GM12878 (cell line): ENCODE results near the gene PPP3CA. TPM values are rescaled to one million over a fixed set of nuclear protein-coding genes. Genes with fewer than 3 reads are reported as not detected.
A peak's percentile ranks its signal among the peaks of the same experiment; 100 is the strongest.

Source experiments
- ATAC-seq: fragments of 200-7000 bp; cut with Tn5 transposase; 3 replicates; pipeline ENCODE4 v1.9.1; 2020; ENCODE audit warnings: mild to moderate bottlenecking, moderate library complexity
- BruUV-seq: library from RNA; stranded (reverse); fragments of 400-500 nt; replicated peaks from 2 replicates; lab custom pipeline; 2021; lab: Mats Ljungman, UMichigan
- CTCF ChIA-PET: fragments of 300-600 bp; sonication (Branson Sonifier 250); formaldehyde crosslinking; extraction: SDS; loops from one replicate; lab custom pipeline; 2021; ENCODE audit warnings: inconsistent platforms; lab: Yijun Ruan, JAX
- POLR2A ChIA-PET: fragments of 350-600 bp; formaldehyde crosslinking; extraction: SDS; loops from one replicate; lab custom pipeline; 2021; ENCODE audit warnings: inconsistent platforms; lab: Charles Lee
- RAD21 ChIA-PET: fragments of 300-600 bp; sonication (Branson Sonifier 250); formaldehyde crosslinking; loops from one replicate; lab custom pipeline; 2023; ENCODE audit warnings: antibody characterized with exemption; ENCODE audit not compliant: unreplicated experiment; lab: Charles Lee
- SMC1A ChIA-PET: fragments of 300-600 bp; sonication (Branson Sonifier 250); formaldehyde crosslinking; loops from one replicate; lab custom pipeline; 2023; ENCODE audit not compliant: unreplicated experiment, uncharacterized antibody; lab: Charles Lee
- DNase-seq: peaks from one replicate; pipeline ENCODE4 v3.0.0-alpha.2; 2011; ENCODE audit warnings: low read depth, low spot score
- FAIRE-seq: peaks from 3 replicates; lab custom pipeline; 2011; peaks lifted over from hg19 to GRCh38; lab: Jason Lieb, UNC
- H2AFZ ChIP-seq: 2 replicates; pipeline ENCODE4 v1.6.0; 2011; ENCODE audit warnings: low read depth, low read length, control low read depth; ENCODE audit not compliant: control insufficient read depth
- H3K27ac ChIP-seq: 2 replicates; pipeline ENCODE4 v1.5.1; 2011; ENCODE audit warnings: control low read depth; ENCODE audit not compliant: control insufficient read depth, insufficient read depth
- H3K27me3 ChIP-seq, 2 experiments: replicated peaks in 1 of 2; 2 replicates each; pipeline versions ENCODE4 v1.6.0 to v1.6.1; 2011; ENCODE audit warnings: low read length in 1 of 2; ENCODE audit not compliant: control insufficient read depth in 2 of 2, insufficient read depth in 2 of 2
- H3K36me3 ChIP-seq, 2 experiments: 2 replicates each; pipeline ENCODE4 v1.5.1; 2011; ENCODE audit warnings: low read length in 1 of 2; ENCODE audit not compliant: control insufficient read depth in 2 of 2, insufficient read depth in 2 of 2
- H3K4me1 ChIP-seq: 2 replicates; pipeline ENCODE4 v1.6.1; 2011; ENCODE audit warnings: mild to moderate bottlenecking, low read length, moderate library complexity, mixed read lengths; ENCODE audit not compliant: control insufficient read depth, insufficient read depth
- H3K4me2 ChIP-seq: 2 replicates; pipeline ENCODE4 v1.6.0; 2011; ENCODE audit warnings: control low read depth; ENCODE audit not compliant: control insufficient read depth, insufficient read depth
- H3K4me3 ChIP-seq: fragments of 200-600 bp; sonication (generic); 2 replicates; pipeline ENCODE4 v1.5.1; 2016
- H3K79me2 ChIP-seq: 2 replicates; pipeline ENCODE4 v1.6.0; 2011; ENCODE audit warnings: low read length; ENCODE audit not compliant: control insufficient read depth, insufficient read depth
- H3K9ac ChIP-seq: 2 replicates; pipeline ENCODE4 v1.8.0; 2011; ENCODE audit warnings: low read length, control low read depth, mixed read lengths; ENCODE audit not compliant: control insufficient read depth, insufficient read depth
- H3K9me3 ChIP-seq: replicated peaks from 3 replicates; pipeline ENCODE4 v1.5.1; 2011; ENCODE audit warnings: mild to moderate bottlenecking, low read length; ENCODE audit not compliant: control insufficient read depth, insufficient read depth
- H4K20me1 ChIP-seq: 2 replicates; pipeline ENCODE4 v1.6.0; 2011; ENCODE audit not compliant: control insufficient read depth, insufficient read depth
- ASH2L ChIP-seq: fragments of 300-600, 200-600 bp; sonication (generic); IDR thresholded peaks from 2 replicates; pipeline ENCODE4 v1.6.1; 2017; ENCODE audit warnings: low read depth, mild to moderate bottlenecking, borderline replicate concordance
- ATF3 ChIP-seq: IDR thresholded peaks from 2 replicates; pipeline ENCODE4 v1.6.1; 2011; ENCODE audit warnings: low read depth, mild to moderate bottlenecking, low read length, moderate library complexity, borderline replicate concordance; ENCODE audit errors: extremely low read depth
- FOS ChIP-seq: IDR thresholded peaks from 3 replicates; pipeline ENCODE4 v1.6.1; 2011; ENCODE audit warnings: borderline replicate concordance; ENCODE audit not compliant: insufficient read length; ENCODE audit errors: extremely low read depth
- GABPA ChIP-seq: IDR thresholded peaks from 2 replicates; pipeline ENCODE4 v1.6.1; 2014; ENCODE audit warnings: antibody characterized with exemption, low read depth, mild to moderate bottlenecking, inconsistent platforms
- IKZF2 ChIP-seq, 2 experiments: fragments of 450-650 bp; IDR thresholded peaks; 2 replicates each; pipeline ENCODE4 v1.6.1; 2017; ENCODE audit warnings: mild to moderate bottlenecking in 2 of 2, moderate library complexity in 2 of 2
- KLF5 ChIP-seq: fragments of 450-650 bp; IDR thresholded peaks from 2 replicates; pipeline ENCODE4 v1.6.1; 2014; ENCODE audit warnings: mild to moderate bottlenecking; ENCODE audit not compliant: partially characterized antibody
- MTA2 ChIP-seq: fragments of 450-650 bp; IDR thresholded peaks from 2 replicates; pipeline ENCODE4 v1.6.1; 2016; ENCODE audit warnings: low read depth, mild to moderate bottlenecking, moderate library complexity
- PBX3 ChIP-seq: IDR thresholded peaks from 2 replicates; pipeline ENCODE4 v1.6.1; 2011; ENCODE audit warnings: mild to moderate bottlenecking, low read depth, low read length, moderate library complexity; ENCODE audit not compliant: insufficient replicate concordance
- RBBP5 ChIP-seq: fragments of 200-600 bp; sonication (generic); conservative IDR thresholded peaks from 2 replicates; pipeline ENCODE4 v1.6.1; 2016
- RCOR1 ChIP-seq: conservative IDR thresholded peaks from 2 replicates; pipeline ENCODE4 v1.6.1; 2012; ENCODE audit warnings: low read depth, low read length, improper control_type of control experiment
- RELA ChIP-seq: fragments of 450-650 bp; IDR thresholded peaks from 2 replicates; pipeline ENCODE4 v1.8.0; 2014; ENCODE audit warnings: borderline replicate concordance; ENCODE audit not compliant: partially characterized antibody
- RFX5 ChIP-seq: IDR thresholded peaks from 2 replicates; pipeline ENCODE4 v1.6.1; 2011; ENCODE audit warnings: low read depth, low read length, improper control_type of control experiment
- SIX5 ChIP-seq: IDR thresholded peaks from 2 replicates; pipeline ENCODE4 v1.6.1; 2011; ENCODE audit warnings: mild to moderate bottlenecking, low read depth, low read length, moderate library complexity; ENCODE audit not compliant: severe bottlenecking
- TBL1XR1 ChIP-seq: IDR thresholded peaks from 2 replicates; pipeline ENCODE4 v1.6.1; 2012; ENCODE audit warnings: low read depth, low read length, improper control_type of control experiment
- ZBTB40 ChIP-seq: fragments of 450-650 bp; IDR thresholded peaks from 2 replicates; pipeline ENCODE4 v1.6.1; 2016; ENCODE audit warnings: mild to moderate bottlenecking, moderate library complexity, borderline replicate concordance
- in situ Hi-C: fragments of 300-500 bp; cut with MboI; formaldehyde crosslinking; loops from 9 replicates; pipeline ENCODE4 v1.14.3; 2018; ENCODE audit warnings: mixed read lengths
- intact Hi-C: fragments of 100-400 bp; cut with micrococcal nuclease; formaldehyde crosslinking; loops from one replicate; pipeline ENCODE4 v1.14.2; 2022; ENCODE audit not compliant: unreplicated experiment
- polyA plus RNA-seq, 11 experiments: library from polyadenylated mRNA; depleted of rRNA in 4 of 11; unstranded in 6 of 11; stranded (reverse) in 5 of 11; fragments of >200 nt; fragmentation: Nextera tagmentation in 4 of 11; fragmentation: Illumina TruSeq in 1 of 11; extraction: Ambion mirVana in 4 of 11; extraction: Trizol in 1 of 11; gene quantifications; 1 replicate in 1 of 11; 2 replicates in 10 of 11; pipeline versions ENCODE4 v1.2.1 to v1.2.3, GENCODE V29; 2011 to 2016; ENCODE audit warnings: inconsistent platforms in 2 of 11, missing spikeins in 2 of 11, low read depth in 1 of 11
- total RNA-seq, 4 experiments: library from RNA; depleted of rRNA in 3 of 4; stranded (reverse); fragments of >200 nt in 3 of 4; fragmentation: Illumina TruSeq in 1 of 4; extraction: Trizol in 1 of 4; gene quantifications; 2 replicates each; pipeline versions ENCODE4 v1.2.1 to v1.2.3, GENCODE V29; 2013 to 2021
- TF ChIP-seq, protein P1 (sequence below): IDR thresholded peaks from 2 replicates; pipeline ENCODE4 v1.6.1; 2012; ENCODE audit warnings: low read length, inconsistent platforms
- TF ChIP-seq, protein P2 (sequence below): fragments of 450-650 bp; IDR thresholded peaks from 2 replicates; pipeline ENCODE4 v1.6.1; 2017; ENCODE audit warnings: low read depth, mild to moderate bottlenecking, moderate library complexity

The PPP3CA gene
- total and polyA plus RNA-seq, 10 of the 15 experiments (the other 5 are each of a cell fraction or from before 2014, with no cell fraction given): 0.33 to 9.0 (median 1.0) TPM

- BruUV-seq: no TSS peak
- TF ChIP-seq, protein P1, sequence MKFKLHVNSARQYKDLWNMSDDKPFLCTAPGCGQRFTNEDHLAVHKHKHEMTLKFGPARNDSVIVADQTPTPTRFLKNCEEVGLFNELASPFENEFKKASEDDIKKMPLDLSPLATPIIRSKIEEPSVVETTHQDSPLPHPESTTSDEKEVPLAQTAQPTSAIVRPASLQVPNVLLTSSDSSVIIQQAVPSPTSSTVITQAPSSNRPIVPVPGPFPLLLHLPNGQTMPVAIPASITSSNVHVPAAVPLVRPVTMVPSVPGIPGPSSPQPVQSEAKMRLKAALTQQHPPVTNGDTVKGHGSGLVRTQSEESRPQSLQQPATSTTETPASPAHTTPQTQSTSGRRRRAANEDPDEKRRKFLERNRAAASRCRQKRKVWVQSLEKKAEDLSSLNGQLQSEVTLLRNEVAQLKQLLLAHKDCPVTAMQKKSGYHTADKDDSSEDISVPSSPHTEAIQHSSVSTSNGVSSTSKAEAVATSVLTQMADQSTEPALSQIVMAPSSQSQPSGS: no peak
- TF ChIP-seq MTA2: no peak
- no peak for TF ChIP-seq RBBP5
- TF ChIP-seq SIX5: no peak
- TF ChIP-seq TBL1XR1: no peak
- TF ChIP-seq RELA: no peak
- no peak for TF ChIP-seq RFX5
- TF ChIP-seq ASH2L: no peak
- TF ChIP-seq ZBTB40: no peak
- no peak for TF ChIP-seq RCOR1
- TF ChIP-seq ATF3: no peak
- TF ChIP-seq GABPA: no peak
- no peak for TF ChIP-seq IKZF2 (IDR thresholded peaks at IDR 0.05)
- TF ChIP-seq, protein P2, sequence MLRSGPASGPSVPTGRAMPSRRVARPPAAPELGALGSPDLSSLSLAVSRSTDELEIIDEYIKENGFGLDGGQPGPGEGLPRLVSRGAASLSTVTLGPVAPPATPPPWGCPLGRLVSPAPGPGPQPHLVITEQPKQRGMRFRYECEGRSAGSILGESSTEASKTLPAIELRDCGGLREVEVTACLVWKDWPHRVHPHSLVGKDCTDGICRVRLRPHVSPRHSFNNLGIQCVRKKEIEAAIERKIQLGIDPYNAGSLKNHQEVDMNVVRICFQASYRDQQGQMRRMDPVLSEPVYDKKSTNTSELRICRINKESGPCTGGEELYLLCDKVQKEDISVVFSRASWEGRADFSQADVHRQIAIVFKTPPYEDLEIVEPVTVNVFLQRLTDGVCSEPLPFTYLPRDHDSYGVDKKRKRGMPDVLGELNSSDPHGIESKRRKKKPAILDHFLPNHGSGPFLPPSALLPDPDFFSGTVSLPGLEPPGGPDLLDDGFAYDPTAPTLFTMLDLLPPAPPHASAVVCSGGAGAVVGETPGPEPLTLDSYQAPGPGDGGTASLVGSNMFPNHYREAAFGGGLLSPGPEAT: no peak
- TF ChIP-seq PBX3: no peak
- no peak for TF ChIP-seq KLF5
- no peak for TF ChIP-seq FOS
Measured at GRCh38 chr4:101192244-101192643, 155.1 kb downstream of the PPP3CA start.

More at GRCh38 chr4:101192244-101192643, 155.1 kb downstream of the PPP3CA start:
- ATAC-seq (0 out of 3 replicates have a peak, but pooled peaks have one; percentile 24), FAIRE-seq (no peak), DNase-seq (no peak)
- ChIA-PET CTCF (no interaction called here), SMC1A (interaction anchor here (0.9 kb wide), 1 partner anchor 405 kb away, joined by 3 read pairs; no protein-coding TSS in a partner anchor), POLR2A (no interaction called here), RAD21 (no interaction called here)
- Histone ChIP-seq H3K9ac (no peak overlapping the region), H3K4me2 (no peak overlapping the region), H3K4me3 (no peak overlapping the region), H2AFZ (no peak overlapping the region), H3K36me3 (no peaks in the 10 kb centered on the region; a peak in 1 of 4 replicates), H4K20me1 (no peaks in the 10 kb centered on the region), H3K27ac (no peak overlapping the region), H3K9me3 (no peaks in the 10 kb centered on the region), H3K27me3 (no peaks in the 10 kb centered on the region), H3K4me1 (no peaks in the 10 kb centered on the region), H3K79me2 (no peaks in the 10 kb centered on the region)
- in situ Hi-C loops: no loop called here
- intact Hi-C loops: no loop called here
